Measurements from ENCODE around the gene CCDC126.

- no peak for TF ChIP-seq POLR2AphosphoS5 (IDR thresholded peaks at IDR 0.05; ENCODE audit: low read depth, low read length)
- no peak for TF ChIP-seq POLR2A (IDR thresholded peaks at IDR 0.05; ENCODE audit: low read depth, low read length)
- no peak for TF ChIP-seq TAF1 (IDR thresholded peaks at IDR 0.05; ENCODE audit: low read depth, low read length)
- no peak for TF ChIP-seq SPI1 (IDR thresholded peaks at IDR 0.05; ENCODE audit: low read depth, low read length)
- TF ChIP-seq PAX5 (IDR thresholded peaks at IDR 0.05; ENCODE audit: insufficient read depth, low read length, severe bottlenecking): no peak
Observed at GRCh38 chr7:23570592-23571200, 26.5 kb upstream of the CCDC126 start.

Data from GM12891 (cell line).